CD4-positive, alpha-beta T cell treated with Interleukin-15 for 1 hour (primary cell): ENCODE measurements around the gene NAALADL2.
"Not testable (repeated sequence)": the region's sequence is repeated elsewhere in the genome, so short reads cannot be mapped to it uniquely, and the experiment has no call there.

Experiments used
- DNase-seq: peaks from one replicate; pipeline ENCODE4 v3.0.0-alpha.2; 2020

Gene NAALADL2

DNA sequence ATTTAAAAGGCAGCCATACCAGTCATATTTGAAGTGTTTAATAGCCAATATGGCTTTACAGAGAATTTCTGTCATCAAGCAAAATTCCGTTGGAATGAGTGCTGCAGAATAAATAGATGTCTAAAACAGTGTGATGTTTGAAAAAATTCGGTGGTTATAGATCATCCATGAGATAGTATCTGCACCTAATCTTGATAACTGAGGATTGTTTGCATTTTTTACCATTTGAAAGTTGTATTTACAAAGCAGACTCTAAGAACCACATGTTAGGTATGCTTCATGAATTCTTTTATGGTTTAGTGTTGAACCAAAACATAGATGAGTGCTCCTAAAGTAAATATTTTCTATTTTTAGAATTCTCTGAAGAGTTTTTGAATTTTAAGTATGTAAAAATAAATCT is 476.1 kb downstream of the NAALADL2 start:
- DNase-seq = no peak

DNA sequence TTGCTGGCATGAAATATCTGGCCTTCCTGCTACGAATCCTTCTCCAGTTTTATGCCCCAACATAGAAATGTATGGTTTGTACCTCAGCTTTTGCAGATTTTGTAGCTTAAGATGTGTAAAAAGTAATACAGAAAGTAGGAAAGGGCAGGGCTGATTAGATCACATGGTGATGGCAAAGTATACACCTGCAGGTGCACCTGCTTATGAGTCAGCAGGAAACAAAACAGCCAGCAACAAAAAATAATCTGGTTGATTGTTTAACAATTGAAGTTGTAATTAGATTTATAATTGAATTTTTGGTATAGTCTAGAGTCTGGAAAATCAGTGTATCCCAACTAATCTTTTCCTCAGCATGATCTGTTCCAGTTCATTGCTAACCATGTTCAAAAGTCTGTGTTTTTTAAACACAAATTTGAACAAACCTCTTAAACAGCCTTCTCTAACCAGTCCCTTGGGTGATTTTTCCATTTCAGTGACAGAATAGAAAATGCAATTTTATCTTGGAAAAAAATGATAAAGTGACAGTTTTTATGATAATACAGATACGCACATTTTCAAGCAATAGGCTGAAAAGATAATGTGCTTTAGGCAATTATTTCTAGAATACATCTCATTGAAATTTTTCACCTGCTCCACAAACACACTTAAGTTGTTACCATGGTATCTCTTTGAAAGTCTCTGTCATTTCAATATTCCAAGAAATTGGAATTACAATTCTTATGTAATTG is 477.4 kb downstream of the NAALADL2 start:
- no peak for DNase-seq

DNA sequence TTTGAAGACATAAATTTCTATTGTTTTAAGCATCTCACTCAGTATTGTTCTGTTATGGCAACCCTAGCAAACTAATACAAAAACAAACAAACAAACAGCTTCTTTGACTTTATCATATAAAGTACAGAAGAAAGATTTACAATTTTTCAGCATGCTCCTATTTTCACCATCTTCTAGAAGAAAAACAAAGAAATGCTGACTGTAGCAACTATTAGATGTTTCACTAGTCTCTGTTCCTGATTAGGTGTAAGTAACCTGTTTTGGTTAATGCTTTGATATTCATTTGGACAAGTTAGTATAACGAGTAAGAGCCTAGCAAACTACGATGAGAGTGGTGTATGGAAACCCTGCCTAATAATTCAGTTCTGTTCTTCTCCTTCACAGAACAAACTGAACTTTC is 478.5 kb downstream of the NAALADL2 start:
- DNase-seq = no peak

DNA sequence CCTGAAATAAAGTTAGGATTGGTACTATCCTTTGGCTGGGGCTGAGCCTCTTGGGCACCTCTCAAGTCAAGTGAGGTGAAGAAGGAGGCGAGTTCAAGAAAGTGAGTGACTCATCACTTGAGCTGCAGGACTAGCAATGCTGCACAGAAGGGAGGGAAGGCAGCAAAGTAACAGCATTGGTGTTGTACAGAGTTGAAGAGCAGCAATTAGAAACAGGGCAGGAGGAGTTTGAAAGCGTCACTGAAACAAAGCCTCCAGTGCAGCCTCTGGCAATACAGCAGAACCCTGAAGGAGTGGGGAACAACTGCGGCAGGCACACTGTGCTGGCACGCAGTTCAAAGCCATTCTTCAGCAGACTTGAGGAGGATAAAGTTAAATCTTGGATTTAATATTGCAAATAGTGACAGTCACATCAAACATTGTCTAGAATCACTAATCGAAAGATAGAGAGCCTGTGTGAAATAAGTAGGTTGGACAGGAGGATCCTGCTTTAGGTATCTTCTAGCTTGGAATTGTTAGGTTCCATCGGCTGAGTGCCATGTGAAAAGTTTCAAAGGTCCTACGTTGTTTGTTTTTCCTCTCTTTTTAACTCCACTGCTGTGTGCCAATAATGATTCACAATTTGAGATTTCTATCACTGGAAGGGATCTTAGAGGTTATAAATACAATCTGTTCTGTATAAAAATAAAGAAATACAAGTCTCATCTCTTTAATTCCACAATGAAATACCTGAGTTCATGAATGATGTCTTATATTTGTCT is 479.8 kb downstream of the NAALADL2 start:
- DNase-seq = no peak

DNA sequence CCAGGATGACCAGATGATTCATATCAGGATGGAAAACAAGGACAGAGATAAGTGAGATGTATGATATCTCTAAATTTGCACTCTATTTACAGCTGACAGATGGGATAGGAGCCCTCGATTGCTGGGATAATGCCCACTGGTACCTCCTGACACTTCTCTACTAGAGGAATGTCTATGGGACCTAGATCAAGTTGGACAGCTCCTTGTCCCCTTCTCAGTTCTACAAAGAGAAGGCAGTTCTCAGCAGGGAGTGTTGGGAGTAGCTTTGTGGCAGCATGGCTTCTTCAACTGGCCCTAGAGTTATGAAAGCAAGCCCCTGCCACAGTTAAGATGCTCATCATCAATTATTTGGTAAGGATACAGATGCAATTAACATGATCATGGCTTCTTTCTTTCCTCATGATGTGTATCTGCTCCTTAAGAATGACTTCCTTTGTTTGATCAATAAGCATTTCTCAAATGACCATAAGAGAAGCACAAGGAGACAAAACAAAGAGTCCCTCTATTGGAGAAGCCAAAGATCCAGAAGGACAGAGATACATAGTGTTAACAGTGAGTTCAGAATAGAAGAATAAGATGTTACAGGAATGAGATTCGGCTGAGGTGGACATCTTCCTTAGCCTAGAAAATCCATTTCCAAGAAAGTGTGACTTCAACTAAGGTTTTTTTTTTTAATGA is 481.3 kb downstream of the NAALADL2 start:
- no peak for DNase-seq

DNA sequence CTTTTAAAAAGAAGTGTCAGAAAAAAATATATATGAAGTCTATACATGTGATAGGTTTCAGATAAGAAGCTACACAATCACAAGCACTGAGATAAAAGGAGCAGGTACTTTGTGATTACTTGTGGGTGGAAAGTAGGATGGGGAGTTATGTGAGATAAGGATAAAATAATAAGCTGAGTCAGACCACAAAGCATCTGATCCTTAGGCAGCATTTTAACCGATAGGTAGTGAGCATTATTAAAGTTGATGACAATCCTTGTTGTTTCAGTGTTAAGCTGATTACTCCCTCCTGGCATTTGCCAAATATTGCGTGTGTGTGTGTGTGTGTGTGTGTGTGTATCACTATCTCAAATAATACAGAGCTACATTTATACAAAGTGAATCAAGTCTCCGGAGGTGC is 483.1 kb downstream of the NAALADL2 start:
- DNase-seq = no peak

DNA sequence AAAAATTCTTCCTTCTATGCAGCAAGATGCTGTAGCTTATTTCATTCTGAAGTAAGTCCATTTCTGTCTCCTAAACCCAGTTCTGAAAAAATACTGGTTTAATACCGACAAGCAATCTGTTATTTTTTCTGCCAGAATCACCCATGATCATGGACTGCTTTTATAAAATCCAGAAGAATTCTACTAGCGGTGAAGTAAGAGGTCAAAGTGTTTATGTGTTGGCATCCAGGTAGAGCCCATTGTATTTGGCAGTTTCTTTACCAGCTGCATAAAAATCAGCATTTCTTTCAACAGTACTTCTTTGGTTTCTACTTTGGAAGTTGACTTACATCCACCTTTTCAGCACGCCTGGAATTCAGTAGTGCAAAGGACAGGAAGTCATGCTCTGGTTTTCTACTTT is 484.8 kb downstream of the NAALADL2 start:
- DNase-seq = no peak

DNA sequence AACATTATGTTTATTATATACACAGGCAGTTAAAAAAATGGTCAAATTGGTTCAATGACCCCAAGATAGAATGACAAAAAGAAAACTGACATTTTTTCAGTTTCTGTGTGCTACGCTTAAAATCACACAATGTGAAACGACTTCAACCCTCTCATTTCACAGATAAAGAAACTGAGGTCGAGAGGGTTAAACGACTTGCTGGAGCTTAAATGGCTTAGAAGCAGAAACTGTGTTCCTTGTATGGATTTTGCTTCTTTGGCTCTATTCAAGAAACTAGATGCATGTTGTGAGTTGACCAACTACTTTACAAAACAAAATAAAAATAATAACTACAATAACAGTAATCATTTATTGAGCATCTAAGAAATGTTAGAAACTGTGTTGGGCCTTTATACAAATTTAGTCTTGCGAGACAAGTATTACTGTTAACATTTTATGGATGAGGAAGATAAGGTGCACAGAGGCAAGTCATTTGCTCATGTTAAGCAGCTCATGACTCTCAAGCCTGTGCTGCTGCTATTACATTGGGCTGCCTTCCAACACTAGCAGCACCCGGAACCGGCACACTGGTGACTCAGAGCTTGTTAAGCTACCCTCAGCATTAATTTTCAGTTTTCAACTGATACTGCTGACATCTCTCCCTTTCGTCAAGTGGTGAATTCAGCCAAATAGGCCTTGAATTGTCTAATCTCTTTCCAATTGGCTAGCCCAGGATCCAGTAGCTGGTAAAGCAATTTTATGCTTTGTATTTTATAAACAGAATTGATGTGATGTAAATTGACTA is 487.6 kb downstream of the NAALADL2 start:
- no peak for DNase-seq

DNA sequence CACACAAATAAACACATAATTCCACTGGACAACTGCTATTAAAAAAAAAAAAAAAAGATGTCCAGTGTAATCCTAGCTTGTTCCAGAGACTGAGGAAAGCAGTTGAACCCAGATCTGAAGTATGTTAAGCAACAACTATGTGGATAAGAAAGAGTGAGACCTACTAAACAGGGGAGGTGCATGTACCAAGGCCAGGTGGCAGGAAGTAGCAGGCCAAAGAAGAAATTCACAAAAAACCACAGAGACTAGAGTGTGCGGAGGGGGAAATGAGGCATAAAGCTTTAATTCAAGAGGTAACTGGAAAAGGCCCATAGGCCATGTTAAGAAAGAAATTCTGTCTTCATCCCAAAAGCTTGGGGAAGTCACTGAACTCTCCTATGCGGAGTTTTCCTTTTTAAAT is 490.0 kb downstream of the NAALADL2 start:
- DNase-seq = no peak

DNA sequence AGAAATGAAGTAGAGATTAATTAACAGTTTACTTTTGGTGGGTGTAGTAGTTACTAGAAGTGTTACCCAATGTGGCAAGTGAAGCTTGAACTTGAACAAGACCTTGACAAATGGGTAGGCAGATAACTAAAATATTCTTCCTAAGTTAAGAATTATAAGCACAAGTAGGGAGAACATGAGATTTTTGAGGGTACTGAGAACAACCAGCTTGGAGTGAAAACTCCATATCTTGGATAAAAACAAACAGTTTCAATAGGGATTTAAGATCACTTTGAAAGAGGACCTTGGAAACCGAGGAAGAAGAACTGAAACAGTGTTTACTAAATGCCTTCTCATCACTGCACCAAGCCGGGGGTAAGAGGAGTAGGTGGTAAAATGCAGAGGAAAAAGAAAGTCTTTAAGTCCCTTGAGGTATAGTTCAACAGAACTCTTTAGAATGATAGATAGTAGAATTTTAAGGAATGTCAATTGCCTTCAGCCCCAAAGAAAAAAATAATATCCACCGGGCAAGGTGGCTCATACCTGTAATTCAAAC is 496.7 kb downstream of the NAALADL2 start:
- DNase-seq = no peak

DNA sequence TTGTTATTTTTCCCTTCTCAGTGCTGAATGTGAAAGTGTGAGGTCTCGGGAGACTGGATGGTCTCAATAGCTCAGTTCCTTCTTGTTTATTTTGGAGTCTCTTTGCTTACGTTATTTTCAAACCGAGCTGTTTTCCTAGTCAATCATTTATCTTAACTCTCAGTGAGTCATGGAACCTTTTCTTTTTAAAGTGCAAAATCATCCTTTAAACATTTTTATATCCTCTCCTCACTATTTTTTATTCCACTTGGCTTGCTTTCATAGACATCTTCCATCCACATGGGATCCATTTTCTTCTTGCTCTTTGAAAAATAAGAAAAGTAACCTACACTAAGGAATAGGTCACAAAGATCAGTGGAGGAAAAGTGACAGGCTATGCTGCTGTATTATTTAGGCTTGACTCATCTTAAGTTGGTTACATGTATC is 497.8 kb downstream of the NAALADL2 start:
- no peak for DNase-seq

DNA sequence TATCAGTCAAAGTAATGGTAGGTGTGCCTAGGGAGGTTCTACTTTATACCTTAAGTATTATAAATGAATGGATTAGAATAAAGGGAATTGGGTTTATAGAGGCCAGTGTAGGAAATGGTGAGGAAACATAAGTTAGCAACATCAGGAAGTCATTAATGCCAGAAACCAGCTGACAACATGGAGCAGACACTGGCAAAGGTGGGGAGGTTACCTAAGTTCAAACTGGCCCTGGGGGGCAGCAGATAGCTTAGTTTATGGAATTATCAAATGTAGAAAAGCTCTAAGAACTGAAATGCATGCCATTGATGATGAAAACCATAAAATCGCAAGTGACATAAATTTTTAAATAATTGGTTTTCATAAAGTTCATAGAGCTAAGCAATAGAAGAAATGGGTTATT is 498.6 kb downstream of the NAALADL2 start:
- DNase-seq = no peak

DNA sequence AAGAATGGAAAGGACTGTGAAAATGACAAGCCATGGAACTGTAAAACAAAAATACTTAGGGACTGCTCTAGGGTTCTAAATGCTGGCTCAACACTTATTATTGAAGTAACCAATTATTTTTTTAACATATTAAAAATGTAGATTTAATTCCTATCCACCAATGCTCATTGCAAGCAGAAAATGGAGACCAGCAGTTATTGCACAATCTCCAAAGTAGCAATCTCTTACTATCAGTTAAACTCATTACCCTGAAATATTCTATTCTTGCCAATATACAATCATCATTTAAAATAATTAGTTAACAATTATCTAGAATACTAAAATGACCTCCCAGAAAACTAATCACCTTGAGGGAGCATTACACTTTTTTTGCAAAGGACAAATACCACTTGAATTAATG is 499.8 kb downstream of the NAALADL2 start:
- DNase-seq = no peak

DNA sequence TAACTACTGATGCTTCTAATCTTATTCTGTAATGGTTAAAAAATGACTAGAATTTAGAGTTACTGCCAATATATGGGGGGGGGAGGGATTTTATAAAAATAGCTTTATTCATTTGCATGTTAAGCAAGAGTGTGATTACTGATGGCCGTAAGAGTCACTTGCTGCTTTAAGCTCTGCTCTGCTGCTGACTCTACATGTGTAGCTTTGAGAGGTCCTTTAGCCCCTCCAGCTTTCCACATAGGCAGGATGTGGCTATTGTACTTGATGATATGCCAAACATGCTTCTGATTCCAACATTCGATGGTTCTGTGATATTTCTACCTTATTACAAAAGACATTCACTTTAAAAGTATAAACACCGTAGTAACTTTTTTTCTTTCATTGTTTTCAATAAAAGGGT is 511.3 kb downstream of the NAALADL2 start:
- not testable (repeated sequence) for DNase-seq

DNA sequence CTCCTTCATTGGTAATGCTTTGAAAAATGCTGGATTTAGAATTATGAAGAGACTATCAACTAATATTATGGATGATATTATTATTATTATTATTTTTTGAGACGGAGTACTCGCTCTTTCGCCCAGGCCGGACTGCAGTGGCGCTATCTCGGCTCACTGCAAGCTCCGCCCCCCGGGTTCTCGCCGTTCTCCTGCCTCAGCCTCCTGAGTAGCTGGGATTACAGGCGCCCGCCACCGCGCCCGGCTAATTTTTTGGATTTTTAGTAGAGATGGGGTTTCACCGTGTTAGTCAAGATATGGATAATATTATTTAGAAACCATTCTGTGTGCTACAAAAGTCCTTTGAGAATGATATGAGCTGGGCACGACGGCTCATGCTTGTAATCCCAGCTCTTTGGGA is 512.1 kb downstream of the NAALADL2 start:
- not testable (repeated sequence) for DNase-seq

DNA sequence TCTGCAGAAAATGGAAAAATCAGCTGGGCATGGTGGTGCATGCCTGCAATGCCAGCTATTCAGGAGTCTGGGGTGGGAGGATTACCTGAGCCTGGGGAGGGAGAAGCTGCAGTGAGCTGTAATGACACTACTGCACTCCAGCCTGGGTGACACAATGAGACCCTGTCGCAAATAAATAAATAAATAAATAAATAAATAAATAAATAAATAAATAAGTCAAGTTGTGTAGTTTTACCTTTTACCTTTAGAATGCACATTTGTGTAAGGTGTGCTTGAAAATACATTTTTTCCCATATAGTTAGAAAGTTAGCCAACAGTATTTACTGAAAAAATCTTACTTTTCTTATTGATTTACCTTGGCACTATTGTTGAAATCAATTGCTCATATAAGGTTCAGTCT is 515.6 kb downstream of the NAALADL2 start:
- no peak for DNase-seq

DNA sequence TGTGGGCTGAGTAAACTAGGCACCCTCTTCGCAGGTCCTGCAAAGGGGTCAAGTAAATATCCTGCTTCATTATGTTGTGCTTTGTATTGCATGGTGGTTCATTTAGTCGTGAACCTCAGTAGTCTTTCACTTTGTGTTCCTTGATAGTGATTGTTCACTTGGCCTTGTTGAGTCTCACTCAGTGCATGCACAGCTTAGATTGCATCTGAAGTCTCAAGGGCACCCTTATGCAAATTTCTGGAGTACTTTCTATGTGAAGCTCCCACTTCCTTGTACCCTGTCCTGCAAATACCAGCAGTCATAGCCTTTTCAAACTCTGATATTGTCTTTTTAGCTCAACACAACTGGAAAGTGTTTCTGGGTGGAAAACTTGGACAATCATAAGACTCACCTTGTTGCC is 519.2 kb downstream of the NAALADL2 start:
- DNase-seq = no peak

DNA sequence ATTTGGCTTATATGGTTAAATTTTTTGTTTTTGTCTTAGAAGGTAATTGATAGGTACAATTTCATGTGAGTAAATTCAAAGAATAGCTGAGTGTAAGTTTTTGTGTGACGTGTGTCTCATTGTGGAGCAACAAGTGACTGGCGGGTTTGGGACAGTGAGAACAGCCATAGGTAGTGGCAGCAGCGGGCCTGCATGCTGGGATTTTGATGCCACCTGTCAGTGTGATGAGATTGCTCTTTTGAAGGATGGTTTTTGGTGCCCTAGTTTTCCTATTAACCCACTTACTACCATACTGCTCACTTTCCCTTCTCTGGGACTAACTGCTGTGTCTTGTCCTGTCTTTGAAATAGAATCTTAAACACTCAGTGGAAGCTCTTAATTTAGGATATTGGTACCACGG is 522.6 kb downstream of the NAALADL2 start:
- no peak for DNase-seq

DNA sequence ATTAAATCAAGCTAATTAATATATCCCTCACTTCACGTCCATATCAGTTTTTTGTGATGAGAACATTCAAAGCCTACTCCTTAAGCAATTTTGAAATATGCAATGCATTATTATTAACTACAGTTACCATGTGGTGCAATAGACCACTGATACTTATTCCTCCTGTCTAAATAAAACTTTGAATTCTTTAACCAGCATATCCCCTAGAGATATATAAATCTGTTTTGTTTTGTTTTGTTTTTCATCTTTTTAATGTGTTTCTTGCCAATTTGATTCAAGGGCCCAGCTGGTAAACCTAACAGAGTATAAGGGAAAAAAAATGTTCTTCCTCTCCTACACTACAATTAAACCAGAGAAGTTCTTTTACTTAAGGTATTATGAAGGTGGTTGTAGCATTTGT is 524.2 kb downstream of the NAALADL2 start:
- no peak for DNase-seq

DNA sequence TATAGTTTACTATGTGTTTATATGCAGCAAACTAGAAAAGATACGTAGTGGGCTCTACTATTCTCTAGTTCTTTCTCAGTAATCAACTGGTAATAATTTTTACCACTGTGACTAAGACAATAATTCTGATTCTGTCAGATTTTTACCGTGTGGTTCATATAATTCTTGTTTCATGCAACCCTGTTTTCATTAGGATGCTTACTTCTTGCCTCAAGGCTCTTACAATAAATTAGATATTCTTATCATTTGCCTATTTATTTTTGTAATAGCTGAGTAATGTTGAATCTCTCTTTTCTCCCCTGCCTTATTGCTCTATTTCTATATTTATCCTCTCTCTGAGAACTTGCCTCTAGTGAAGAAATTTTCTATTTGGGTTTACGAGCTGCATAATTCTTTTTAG is 524.7 kb downstream of the NAALADL2 start:
- DNase-seq = no peak

DNA sequence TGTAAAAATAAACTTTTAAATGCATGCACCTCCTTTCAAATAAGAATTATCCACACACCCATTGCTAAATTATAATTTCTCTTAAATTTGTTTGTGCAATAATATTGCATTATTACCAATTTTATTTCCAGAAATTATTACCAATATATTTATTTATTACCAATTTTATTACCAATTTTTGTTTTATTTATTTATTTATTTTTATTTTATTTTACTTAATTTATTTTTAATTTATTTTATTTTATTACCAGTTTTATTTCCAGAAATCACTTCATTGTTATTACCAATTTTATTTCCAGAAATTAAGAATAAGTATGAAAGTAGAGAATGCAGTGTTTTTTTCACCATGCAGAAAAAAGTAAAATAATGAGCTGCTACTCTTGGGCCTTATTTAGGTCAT is 525.4 kb downstream of the NAALADL2 start:
- DNase-seq = no peak

DNA sequence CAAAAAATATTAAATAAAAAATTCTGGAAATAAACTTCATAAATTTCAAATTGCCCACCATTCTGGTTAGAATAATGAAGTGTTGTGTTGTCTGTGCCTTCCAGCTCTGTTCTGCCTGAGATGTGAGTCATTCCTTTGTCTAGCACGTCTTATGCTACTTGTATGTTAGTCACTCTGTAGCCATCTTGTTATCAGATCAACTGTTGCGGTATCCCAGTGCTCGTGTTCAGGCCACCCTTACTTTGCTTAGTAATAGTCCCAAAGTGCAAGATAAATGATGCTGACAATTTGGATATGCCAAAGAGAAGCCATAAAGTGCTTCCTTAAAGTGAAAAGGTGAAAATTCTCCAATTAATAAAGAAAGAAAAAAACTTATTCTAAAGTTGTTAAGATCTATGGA is 527.5 kb downstream of the NAALADL2 start:
- no peak for DNase-seq

DNA sequence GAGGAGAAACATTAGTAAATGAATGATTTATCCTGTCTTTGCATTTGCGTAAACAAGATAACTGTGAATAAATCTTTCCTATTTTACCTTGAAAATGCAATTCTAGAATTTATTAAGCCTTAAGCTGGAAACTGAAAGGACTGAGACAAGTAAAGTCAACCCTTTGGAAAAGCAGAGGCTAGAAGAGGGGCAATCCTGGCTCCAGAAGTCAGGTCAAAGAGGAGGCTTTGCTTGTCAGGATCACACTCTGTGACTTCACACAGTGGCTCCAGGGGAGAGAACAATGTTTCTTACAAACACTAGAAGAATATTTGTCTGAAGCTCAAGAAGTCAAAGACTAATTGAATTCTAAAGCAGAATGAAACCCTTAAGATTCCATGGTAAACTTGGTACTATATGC is 530.4 kb downstream of the NAALADL2 start:
- no peak for DNase-seq
